ENCODE measurements around the gene CREB3L4. TPM values are rescaled to one million over a fixed set of nuclear protein-coding genes. Genes with fewer than 3 reads are reported as not detected.

The CREB3L4 gene
- total and polyA plus RNA-seq, 2 of the 13 experiments (the other 11 are each of a cell fraction or from before 2014, with no cell fraction given): 9.9 to 18.7 TPM

DNA sequence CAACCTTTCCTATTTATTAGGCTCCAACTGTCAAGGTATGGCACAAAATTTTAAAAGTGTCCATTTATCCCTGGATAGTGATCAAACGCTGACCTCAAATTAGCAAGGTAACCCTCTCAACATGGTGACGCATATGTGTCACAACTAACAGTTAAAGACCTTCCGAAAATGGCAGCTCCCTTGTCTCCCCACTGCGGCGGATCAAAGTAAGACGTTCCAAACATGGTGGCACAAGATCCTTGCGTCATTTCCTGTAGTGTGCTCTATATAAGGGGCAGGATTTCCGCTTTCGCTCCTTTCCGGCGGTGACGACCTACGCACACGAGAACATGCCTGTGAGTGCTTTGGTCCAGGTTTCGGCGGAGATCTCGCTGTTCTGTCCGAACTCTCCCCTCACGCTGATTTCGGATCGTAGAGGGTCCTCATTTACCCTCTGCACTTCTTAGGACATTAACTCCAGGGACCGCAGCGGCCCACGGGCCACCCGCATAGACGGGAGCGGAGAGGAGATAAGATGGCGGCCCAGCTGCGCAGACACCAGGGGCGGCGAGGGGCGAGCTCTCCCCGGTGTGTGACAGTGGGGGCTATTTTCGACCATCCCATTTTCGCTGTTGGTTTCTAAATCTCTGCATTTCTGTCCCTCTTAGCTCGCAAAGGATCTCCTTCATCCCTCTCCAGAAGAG, 22.9 kb downstream of the CREB3L4 start, which contains the start of gene RPS27 (continued):
- TF ChIP-seq, protein P1, sequence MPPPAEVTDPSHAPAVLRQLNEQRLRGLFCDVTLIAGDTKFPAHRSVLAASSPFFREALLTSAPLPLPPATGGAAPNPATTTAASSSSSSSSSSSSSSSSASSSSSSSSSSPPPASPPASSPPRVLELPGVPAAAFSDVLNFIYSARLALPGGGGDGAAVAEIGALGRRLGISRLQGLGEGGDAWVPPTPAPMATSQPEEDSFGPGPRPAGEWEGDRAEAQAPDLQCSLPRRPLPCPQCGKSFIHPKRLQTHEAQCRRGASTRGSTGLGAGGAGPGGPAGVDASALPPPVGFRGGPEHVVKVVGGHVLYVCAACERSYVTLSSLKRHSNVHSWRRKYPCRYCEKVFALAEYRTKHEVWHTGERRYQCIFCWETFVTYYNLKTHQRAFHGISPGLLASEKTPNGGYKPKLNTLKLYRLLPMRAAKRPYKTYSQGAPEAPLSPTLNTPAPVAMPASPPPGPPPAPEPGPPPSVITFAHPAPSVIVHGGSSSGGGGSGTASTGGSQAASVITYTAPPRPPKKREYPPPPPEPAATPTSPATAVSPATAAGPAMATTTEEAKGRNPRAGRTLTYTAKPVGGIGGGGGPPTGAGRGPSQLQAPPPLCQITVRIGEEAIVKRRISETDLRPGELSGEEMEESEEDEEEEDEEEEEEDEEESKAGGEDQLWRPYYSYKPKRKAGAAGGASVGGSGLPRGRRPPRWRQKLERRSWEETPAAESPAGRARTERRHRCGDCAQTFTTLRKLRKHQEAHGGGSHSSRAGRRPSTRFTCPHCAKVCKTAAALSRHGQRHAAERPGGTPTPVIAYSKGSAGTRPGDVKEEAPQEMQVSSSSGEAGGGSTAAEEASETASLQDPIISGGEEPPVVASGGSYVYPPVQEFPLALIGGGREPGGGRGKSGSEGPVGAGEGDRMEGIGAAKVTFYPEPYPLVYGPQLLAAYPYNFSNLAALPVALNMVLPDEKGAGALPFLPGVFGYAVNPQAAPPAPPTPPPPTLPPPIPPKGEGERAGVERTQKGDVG (CRISPR knock-in tag; IDR thresholded peaks at IDR 0.05; ENCODE audit: borderline replicate concordance): no peak
- TF ChIP-seq RARA (CRISPR knock-in tag; IDR thresholded peaks at IDR 0.05) (peak; percentile 45; the same call in 1 of the 2 replicates), ADNP (CRISPR knock-in tag; IDR thresholded peaks at IDR 0.05) (no peak), TFAP4 (IDR thresholded peaks at IDR 0.05; ENCODE audit: borderline replicate concordance, low read depth) (0 out of 2 replicates have a peak, but pooled peaks have one; percentile 6), ISX (CRISPR knock-in tag; conservative IDR thresholded peaks at IDR 0.05) (no peak; the same call in 1 of the 2 replicates), MLLT10 (CRISPR knock-in tag; IDR thresholded peaks at IDR 0.05) (no peak), THYN1 (CRISPR knock-in tag; IDR thresholded peaks at IDR 0.05; ENCODE audit: borderline replicate concordance, low read depth) (no peak), ZNF615 (CRISPR knock-in tag; IDR thresholded peaks at IDR 0.05; ENCODE audit: borderline replicate concordance) (no peak), SALL2 (CRISPR knock-in tag; IDR thresholded peaks at IDR 0.05) (peak; percentile 87), NFYB (CRISPR knock-in tag; IDR thresholded peaks at IDR 0.05) (no peak; the same call in none of the 2 replicates), ZFP36L1 (CRISPR knock-in tag; IDR thresholded peaks at IDR 0.05) (no peak), RAD21 (CRISPR knock-in tag; IDR thresholded peaks at IDR 0.05) (0 out of 2 replicates have a peak, but pooled peaks have one; percentile 25), ZNF33B (CRISPR knock-in tag; IDR thresholded peaks at IDR 0.05) (no peak; the same call in 1 of the 2 replicates), ZNF589 (CRISPR knock-in tag; conservative IDR thresholded peaks at IDR 0.05) (no peak), MTA3 (CRISPR knock-in tag; IDR thresholded peaks at IDR 0.05) (no peak), NR2F6 (IDR thresholded peaks at IDR 0.05) (no peak), NR2F6 (CRISPR knock-in tag; IDR thresholded peaks at IDR 0.05) (peak; percentile 49; the same call in 1 of the 2 replicates)
- TF ChIP-seq, protein P2, sequence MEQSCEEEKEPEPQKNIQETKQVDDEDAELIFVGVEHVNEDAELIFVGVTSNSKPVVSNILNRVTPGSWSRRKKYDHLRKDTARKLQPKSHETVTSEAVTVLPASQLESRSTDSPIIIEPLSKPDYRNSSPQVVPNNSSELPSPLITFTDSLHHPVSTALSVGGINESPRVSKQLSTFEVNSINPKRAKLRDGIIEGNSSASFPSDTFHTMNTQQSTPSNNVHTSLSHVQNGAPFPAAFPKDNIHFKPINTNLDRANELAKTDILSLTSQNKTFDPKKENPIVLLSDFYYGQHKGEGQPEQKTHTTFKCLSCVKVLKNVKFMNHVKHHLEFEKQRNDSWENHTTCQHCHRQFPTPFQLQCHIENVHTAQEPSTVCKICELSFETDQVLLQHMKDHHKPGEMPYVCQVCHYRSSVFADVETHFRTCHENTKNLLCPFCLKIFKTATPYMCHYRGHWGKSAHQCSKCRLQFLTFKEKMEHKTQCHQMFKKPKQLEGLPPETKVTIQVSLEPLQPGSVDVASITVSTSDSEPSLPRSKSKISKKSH (CRISPR knock-in tag; IDR thresholded peaks at IDR 0.05; ENCODE audit: borderline replicate concordance): no peak; the same call in 1 of the 2 replicates
- TF ChIP-seq, protein P3, sequence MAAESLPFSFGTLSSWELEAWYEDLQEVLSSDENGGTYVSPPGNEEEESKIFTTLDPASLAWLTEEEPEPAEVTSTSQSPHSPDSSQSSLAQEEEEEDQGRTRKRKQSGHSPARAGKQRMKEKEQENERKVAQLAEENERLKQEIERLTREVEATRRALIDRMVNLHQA (CRISPR knock-in tag; IDR thresholded peaks at IDR 0.05): no peak

Data from HepG2 (cell line).